HEK293 (cell line): Measurements from ENCODE around the gene ROS1.

ENCODE experiments used
- CTCF ChIA-PET: fragments of 350-600 bp; formaldehyde crosslinking; extraction: SDS; loops from one replicate; lab custom pipeline; 2021; ENCODE audit warnings: antibody characterized with exemption; lab: Yijun Ruan, JAX
- POLR2A ChIA-PET: fragments of 300-600 bp; formaldehyde crosslinking; extraction: SDS; loops from one replicate; lab custom pipeline; 2020; ENCODE audit warnings: antibody characterized with exemption, inconsistent platforms; lab: Yijun Ruan, JAX
- H3K27ac ChIP-seq: fragments of 200-500 bp; sonication (Bioruptor generic); 2 replicates; pipeline ENCODE4 v1.5.1; 2014; ENCODE audit warnings: low read depth, low read length, control low read depth, inconsistent platforms; ENCODE audit errors: extremely low read depth
- H3K36me3 ChIP-seq, 2 experiments: fragments of 200-500 bp in 1 of 2; sonication (Bioruptor generic) in 1 of 2; 1 replicate in 1 of 2; 2 replicates in 1 of 2; pipeline ENCODE4 v1.5.1; 2014 to 2017; ENCODE audit warnings: inconsistent platforms in 2 of 2, low read length in 2 of 2; ENCODE audit not compliant: control insufficient read depth in 2 of 2, insufficient read depth in 1 of 2
- H3K4me1 ChIP-seq: fragments of 200-500 bp; sonication (Bioruptor generic); 2 replicates; pipeline ENCODE4 v1.5.1; 2014; ENCODE audit warnings: mild to moderate bottlenecking, low read length, inconsistent platforms; ENCODE audit not compliant: control insufficient read depth, insufficient read depth
- H3K4me3 ChIP-seq: 2 replicates; pipeline ENCODE4 v1.5.1; 2011; ENCODE audit warnings: low read depth, mild to moderate bottlenecking, control low read depth, low read length, moderate library complexity
- H3K9me3 ChIP-seq: fragments of 200-500 bp; sonication (Bioruptor generic); 2 replicates; pipeline ENCODE4 v1.5.1; 2014; ENCODE audit warnings: low read depth, low read length, inconsistent platforms; ENCODE audit not compliant: control insufficient read depth, insufficient read depth
- BCL11B ChIP-seq: fragments of 450-650 bp; formaldehyde crosslinking; IDR thresholded peaks from 2 replicates; pipeline ENCODE4 v1.5.1; 2016; ENCODE audit warnings: low read depth, missing biosample characterization, missing genetic modification characterization
- EGR2 ChIP-seq: fragments of 450-650 bp; formaldehyde crosslinking; IDR thresholded peaks from 2 replicates; pipeline ENCODE4 v1.5.1; 2016; ENCODE audit warnings: low read depth, missing biosample characterization, missing genetic modification characterization
- IKZF3 ChIP-seq: fragments of 450-650 bp; IDR thresholded peaks from 2 replicates; pipeline ENCODE4 v1.5.0; 2018; ENCODE audit warnings: missing biosample characterization, mild to moderate bottlenecking, missing genetic modification characterization, moderate library complexity
- KLF1 ChIP-seq: fragments of 450-650 bp; formaldehyde crosslinking; IDR thresholded peaks from 2 replicates; pipeline ENCODE4 v1.5.1; 2016; ENCODE audit warnings: missing biosample characterization, missing genetic modification characterization
- KLF7 ChIP-seq: fragments of 450-650 bp; formaldehyde crosslinking; IDR thresholded peaks from 2 replicates; pipeline ENCODE4 v1.5.1; 2016; ENCODE audit warnings: missing biosample characterization, missing genetic modification characterization, borderline replicate concordance
- MZF1 ChIP-seq: fragments of 450-650 bp; formaldehyde crosslinking; IDR thresholded peaks from 2 replicates; pipeline ENCODE4 v1.5.1; 2017; ENCODE audit warnings: missing biosample characterization, missing genetic modification characterization, borderline replicate concordance
- REPIN1 ChIP-seq: fragments of 450-650 bp; formaldehyde crosslinking; IDR thresholded peaks from 2 replicates; pipeline ENCODE4 v1.5.1; 2017; ENCODE audit warnings: missing biosample characterization, missing genetic modification characterization, low read depth
- SP3 ChIP-seq: fragments of 450-650 bp; formaldehyde crosslinking; IDR thresholded peaks from 2 replicates; pipeline ENCODE4 v1.5.1; 2016; ENCODE audit warnings: missing biosample characterization, missing genetic modification characterization
- ZBTB26 ChIP-seq: fragments of 450-650 bp; formaldehyde crosslinking; optimal IDR thresholded peaks from 2 replicates; pipeline ENCODE3; 2016; ENCODE audit warnings: missing biosample characterization, mild to moderate bottlenecking, missing genetic modification characterization
- ZBTB44 ChIP-seq: fragments of 450-650 bp; IDR thresholded peaks from 2 replicates; pipeline ENCODE4 v1.5.1; 2018; ENCODE audit warnings: missing biosample characterization, mild to moderate bottlenecking, missing genetic modification characterization
- ZBTB48 ChIP-seq: fragments of 450-650 bp; formaldehyde crosslinking; IDR thresholded peaks from 2 replicates; pipeline ENCODE4 v1.5.1; 2016; ENCODE audit warnings: missing biosample characterization, missing genetic modification characterization
- ZFP37 ChIP-seq: fragments of 450-650 bp; formaldehyde crosslinking; IDR thresholded peaks from 2 replicates; pipeline ENCODE4 v1.5.1; 2016; ENCODE audit warnings: missing biosample characterization, missing genetic modification characterization
- ZNF121 ChIP-seq: fragments of 450-650 bp; formaldehyde crosslinking; IDR thresholded peaks from 2 replicates; pipeline ENCODE4 v1.5.1; 2016; ENCODE audit warnings: missing biosample characterization, missing genetic modification characterization
- ZNF175 ChIP-seq: fragments of 450-650 bp; formaldehyde crosslinking; IDR thresholded peaks from 2 replicates; pipeline ENCODE4 v1.5.1; 2016; ENCODE audit warnings: missing biosample characterization, missing genetic modification characterization
- ZNF239 ChIP-seq: fragments of 450-650 bp; formaldehyde crosslinking; IDR thresholded peaks from 2 replicates; pipeline ENCODE4 v1.5.1; 2016; ENCODE audit warnings: missing biosample characterization, missing genetic modification characterization
- ZNF48 ChIP-seq: fragments of 450-650 bp; formaldehyde crosslinking; IDR thresholded peaks from 2 replicates; pipeline ENCODE4 v1.5.1; 2016; ENCODE audit warnings: missing biosample characterization, missing genetic modification characterization
- ZNF530 ChIP-seq: fragments of 450-650 bp; formaldehyde crosslinking; IDR thresholded peaks from 2 replicates; pipeline ENCODE4 v1.5.1; 2016; ENCODE audit warnings: low read depth, missing biosample characterization, missing genetic modification characterization
- ZNF558 ChIP-seq: fragments of 450-650 bp; formaldehyde crosslinking; IDR thresholded peaks from 2 replicates; pipeline ENCODE4 v1.5.1; 2016; ENCODE audit warnings: missing biosample characterization, missing genetic modification characterization
- ZNF560 ChIP-seq: fragments of 450-650 bp; formaldehyde crosslinking; IDR thresholded peaks from 2 replicates; pipeline ENCODE4 v1.5.1; 2017; ENCODE audit warnings: missing biosample characterization, missing genetic modification characterization, borderline replicate concordance
- ZNF626 ChIP-seq: fragments of 450-650 bp; sonication (Bioruptor Pico); formaldehyde crosslinking; IDR thresholded peaks from 2 replicates; pipeline ENCODE4 v1.5.1; 2018; ENCODE audit warnings: missing biosample characterization, missing genetic modification characterization, inconsistent platforms
- ZNF707 ChIP-seq: fragments of 450-650 bp; formaldehyde crosslinking; IDR thresholded peaks from 2 replicates; pipeline ENCODE4 v1.5.1; 2016; ENCODE audit warnings: missing biosample characterization, missing genetic modification characterization
- ZSCAN4 ChIP-seq: fragments of 450-650 bp; formaldehyde crosslinking; IDR thresholded peaks from 2 replicates; pipeline ENCODE4 v1.5.1; 2017; ENCODE audit warnings: missing biosample characterization, missing genetic modification characterization
- TF ChIP-seq, protein P1 (sequence below): fragments of 450-650 bp; formaldehyde crosslinking; IDR thresholded peaks from 2 replicates; pipeline ENCODE4 v1.5.1; 2017; ENCODE audit warnings: missing biosample characterization, missing genetic modification characterization
- TF ChIP-seq, protein P2 (sequence below): fragments of 450-650 bp; formaldehyde crosslinking; IDR thresholded peaks from 2 replicates; pipeline ENCODE4 v1.5.0; 2017; ENCODE audit warnings: missing biosample characterization, missing genetic modification characterization, borderline replicate concordance
- TF ChIP-seq, protein P3 (sequence below): fragments of 450-650 bp; formaldehyde crosslinking; IDR thresholded peaks from 2 replicates; pipeline ENCODE4 v1.5.1; 2016; ENCODE audit warnings: missing biosample characterization, missing genetic modification characterization, borderline replicate concordance

ROS1 gene

DNA sequence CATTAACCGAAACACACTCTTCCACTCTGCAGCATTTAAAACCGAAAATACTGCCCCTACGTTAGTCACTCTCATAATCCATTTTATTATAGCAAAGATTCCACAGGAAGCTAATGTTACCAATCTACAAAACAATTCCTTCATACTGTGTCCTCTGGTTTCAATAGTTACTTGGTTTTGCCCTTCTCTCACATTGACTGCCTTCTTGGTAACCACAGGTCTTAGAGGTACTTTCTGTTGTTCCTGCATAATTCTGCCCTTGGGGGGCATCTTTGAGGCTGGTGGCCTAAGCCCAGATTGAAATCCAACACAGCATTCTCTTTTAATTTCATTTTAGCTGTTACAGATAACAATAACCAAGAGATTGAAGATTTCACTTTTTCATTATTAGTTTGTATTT lies 46.9 kb upstream of the ROS1 start:
- no peak overlapping the region for H3K27ac ChIP-seq
- H3K4me3 ChIP-seq = no peak overlapping the region
- ChIA-PET POLR2A (no interaction called here), CTCF (interaction anchor here (0.6 to 1.2 kb wide), 2 partner anchors 23 to 304 kb away, joined by 3 to 7 read pairs; no protein-coding TSS in a partner anchor)
- TF ChIP-seq ZNF626 (no peak), BCL11B (tag by site-specific recombination) (no peak), ZNF239 (tag by site-specific recombination) (no peak), ZNF530 (tag by site-specific recombination) (no peak), MZF1 (no peak), REPIN1 (no peak), ZNF560 (tag by site-specific recombination) (no peak), ZBTB26 (no peak), KLF7 (tag by site-specific recombination) (no peak), ZNF558 (tag by site-specific recombination) (no peak), IKZF3 (tag by site-specific recombination) (no peak), ZFP37 (tag by site-specific recombination) (no peak), KLF1 (no peak), ZBTB44 (tag by site-specific recombination) (no peak), ZSCAN4 (tag by site-specific recombination) (no peak)
- TF ChIP-seq, protein P1, sequence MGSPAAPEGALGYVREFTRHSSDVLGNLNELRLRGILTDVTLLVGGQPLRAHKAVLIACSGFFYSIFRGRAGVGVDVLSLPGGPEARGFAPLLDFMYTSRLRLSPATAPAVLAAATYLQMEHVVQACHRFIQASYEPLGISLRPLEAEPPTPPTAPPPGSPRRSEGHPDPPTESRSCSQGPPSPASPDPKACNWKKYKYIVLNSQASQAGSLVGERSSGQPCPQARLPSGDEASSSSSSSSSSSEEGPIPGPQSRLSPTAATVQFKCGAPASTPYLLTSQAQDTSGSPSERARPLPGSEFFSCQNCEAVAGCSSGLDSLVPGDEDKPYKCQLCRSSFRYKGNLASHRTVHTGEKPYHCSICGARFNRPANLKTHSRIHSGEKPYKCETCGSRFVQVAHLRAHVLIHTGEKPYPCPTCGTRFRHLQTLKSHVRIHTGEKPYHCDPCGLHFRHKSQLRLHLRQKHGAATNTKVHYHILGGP (tag by site-specific recombination) = no peak
- no peaks in the 10 kb centered on the region for H3K36me3 ChIP-seq
- H3K9me3 ChIP-seq = no peaks in the 10 kb centered on the region
- no peaks in the 10 kb centered on the region for H3K4me1 ChIP-seq

DNA sequence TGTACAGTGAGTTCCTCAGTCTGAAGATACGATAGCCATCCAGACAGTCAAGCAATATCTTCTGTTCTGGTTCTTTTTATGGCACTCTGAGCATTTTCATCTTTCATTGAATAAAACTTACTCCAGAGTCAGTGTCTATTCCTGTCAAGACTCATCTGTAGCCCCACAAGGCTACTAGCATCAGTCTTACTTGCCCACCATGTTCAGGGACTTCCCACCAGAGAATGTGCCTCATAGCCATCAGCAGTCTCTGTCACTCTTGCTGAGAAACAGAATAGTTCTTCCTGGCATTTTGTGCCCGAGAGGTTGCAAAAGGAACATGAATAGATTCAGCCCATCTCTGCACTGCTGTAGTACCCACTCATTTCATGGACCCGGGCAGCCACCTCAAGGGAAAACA lies 44.0 kb upstream of the ROS1 start:
- CTCF ChIA-PET = no interaction called here
- Histone ChIP-seq H3K4me1 (no peaks in the 10 kb centered on the region), H3K9me3 (no peaks in the 10 kb centered on the region), H3K27ac (no peak overlapping the region), H3K36me3 (no peaks in the 10 kb centered on the region), H3K4me3 (no peak overlapping the region)
- POLR2A ChIA-PET = no interaction called here
- TF ChIP-seq ZBTB48 (tag by site-specific recombination) = no peak
- no peak for TF ChIP-seq ZNF121
- no peak for TF ChIP-seq ZNF626
- TF ChIP-seq ZNF707 (tag by site-specific recombination) = no peak
- no peak for TF ChIP-seq ZNF175 (tag by site-specific recombination)
- TF ChIP-seq, protein P2, sequence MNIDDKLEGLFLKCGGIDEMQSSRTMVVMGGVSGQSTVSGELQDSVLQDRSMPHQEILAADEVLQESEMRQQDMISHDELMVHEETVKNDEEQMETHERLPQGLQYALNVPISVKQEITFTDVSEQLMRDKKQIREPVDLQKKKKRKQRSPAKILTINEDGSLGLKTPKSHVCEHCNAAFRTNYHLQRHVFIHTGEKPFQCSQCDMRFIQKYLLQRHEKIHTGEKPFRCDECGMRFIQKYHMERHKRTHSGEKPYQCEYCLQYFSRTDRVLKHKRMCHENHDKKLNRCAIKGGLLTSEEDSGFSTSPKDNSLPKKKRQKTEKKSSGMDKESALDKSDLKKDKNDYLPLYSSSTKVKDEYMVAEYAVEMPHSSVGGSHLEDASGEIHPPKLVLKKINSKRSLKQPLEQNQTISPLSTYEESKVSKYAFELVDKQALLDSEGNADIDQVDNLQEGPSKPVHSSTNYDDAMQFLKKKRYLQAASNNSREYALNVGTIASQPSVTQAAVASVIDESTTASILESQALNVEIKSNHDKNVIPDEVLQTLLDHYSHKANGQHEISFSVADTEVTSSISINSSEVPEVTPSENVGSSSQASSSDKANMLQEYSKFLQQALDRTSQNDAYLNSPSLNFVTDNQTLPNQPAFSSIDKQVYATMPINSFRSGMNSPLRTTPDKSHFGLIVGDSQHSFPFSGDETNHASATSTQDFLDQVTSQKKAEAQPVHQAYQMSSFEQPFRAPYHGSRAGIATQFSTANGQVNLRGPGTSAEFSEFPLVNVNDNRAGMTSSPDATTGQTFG (tag by site-specific recombination) = no peak
- TF ChIP-seq SP3 (tag by site-specific recombination) = no peak
- TF ChIP-seq EGR2 (tag by site-specific recombination) = no peak
- TF ChIP-seq, protein P3, sequence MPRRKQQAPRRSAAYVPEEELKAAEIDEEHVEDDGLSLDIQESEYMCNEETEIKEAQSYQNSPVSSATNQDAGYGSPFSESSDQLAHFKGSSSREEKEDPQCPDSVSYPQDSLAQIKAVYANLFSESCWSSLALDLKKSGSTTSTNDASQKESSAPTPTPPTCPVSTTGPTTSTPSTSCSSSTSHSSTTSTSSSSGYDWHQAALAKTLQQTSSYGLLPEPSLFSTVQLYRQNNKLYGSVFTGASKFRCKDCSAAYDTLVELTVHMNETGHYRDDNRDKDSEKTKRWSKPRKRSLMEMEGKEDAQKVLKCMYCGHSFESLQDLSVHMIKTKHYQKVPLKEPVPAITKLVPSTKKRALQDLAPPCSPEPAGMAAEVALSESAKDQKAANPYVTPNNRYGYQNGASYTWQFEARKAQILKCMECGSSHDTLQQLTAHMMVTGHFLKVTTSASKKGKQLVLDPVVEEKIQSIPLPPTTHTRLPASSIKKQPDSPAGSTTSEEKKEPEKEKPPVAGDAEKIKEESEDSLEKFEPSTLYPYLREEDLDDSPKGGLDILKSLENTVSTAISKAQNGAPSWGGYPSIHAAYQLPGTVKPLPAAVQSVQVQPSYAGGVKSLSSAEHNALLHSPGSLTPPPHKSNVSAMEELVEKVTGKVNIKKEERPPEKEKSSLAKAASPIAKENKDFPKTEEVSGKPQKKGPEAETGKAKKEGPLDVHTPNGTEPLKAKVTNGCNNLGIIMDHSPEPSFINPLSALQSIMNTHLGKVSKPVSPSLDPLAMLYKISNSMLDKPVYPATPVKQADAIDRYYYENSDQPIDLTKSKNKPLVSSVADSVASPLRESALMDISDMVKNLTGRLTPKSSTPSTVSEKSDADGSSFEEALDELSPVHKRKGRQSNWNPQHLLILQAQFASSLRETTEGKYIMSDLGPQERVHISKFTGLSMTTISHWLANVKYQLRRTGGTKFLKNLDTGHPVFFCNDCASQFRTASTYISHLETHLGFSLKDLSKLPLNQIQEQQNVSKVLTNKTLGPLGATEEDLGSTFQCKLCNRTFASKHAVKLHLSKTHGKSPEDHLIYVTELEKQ (tag by site-specific recombination) = no peak
- no peak for TF ChIP-seq ZNF48 (tag by site-specific recombination)
- no peak for TF ChIP-seq REPIN1
